Nephron progenitor cell (in vitro differentiated cells): Measurements from ENCODE around the gene SLBP.

ENCODE experiments used
- DNase-seq: peaks from one replicate; pipeline ENCODE4 v3.0.0; 2021
- H3K27ac Mint-ChIP-seq: 2 replicates; pipeline ENCODE4 v1.8.0; 2021; ENCODE audit warnings: mild to moderate bottlenecking, moderate library complexity, mixed read lengths
- H3K27me3 Mint-ChIP-seq: 2 replicates; pipeline ENCODE4 v1.8.0; 2021; ENCODE audit warnings: mild to moderate bottlenecking, low read depth, mixed read lengths; ENCODE audit not compliant: poor library complexity
- H3K36me3 Mint-ChIP-seq: 2 replicates; pipeline ENCODE4 v1.8.0; 2021; ENCODE audit warnings: low read depth, mixed read lengths
- H3K4me1 Mint-ChIP-seq: 2 replicates; pipeline ENCODE4 v1.8.0; 2021; ENCODE audit warnings: mixed read lengths
- H3K4me3 Mint-ChIP-seq: 2 replicates; pipeline ENCODE4 v1.8.0; 2021; ENCODE audit warnings: mild to moderate bottlenecking, moderate library complexity, mixed read lengths
- H3K9me3 Mint-ChIP-seq: 2 replicates; pipeline ENCODE4 v1.8.0; 2021; ENCODE audit warnings: mild to moderate bottlenecking, moderate library complexity, mixed read lengths
- TF ChIP-seq, protein P1 (sequence below): fragments of 200-600 bp; sonication (generic); IDR thresholded peaks from 2 replicates; pipeline ENCODE4 v1.5.0; 2021; ENCODE audit warnings: antibody characterized with exemption

Gene SLBP

GRCh38 chr4:1683261-1683735 lies 28.8 kb downstream of the SLBP start:
- H3K4me3 Mint-ChIP-seq = peak overlapping the region; percentile 81
- peaks cover 15% of the 10 kb centered on the region for H3K4me1 Mint-ChIP-seq
- H3K9me3 Mint-ChIP-seq = peaks cover 15% of the 10 kb centered on the region
- peaks cover 6% of the 10 kb centered on the region for H3K36me3 Mint-ChIP-seq
- TF ChIP-seq, protein P1, sequence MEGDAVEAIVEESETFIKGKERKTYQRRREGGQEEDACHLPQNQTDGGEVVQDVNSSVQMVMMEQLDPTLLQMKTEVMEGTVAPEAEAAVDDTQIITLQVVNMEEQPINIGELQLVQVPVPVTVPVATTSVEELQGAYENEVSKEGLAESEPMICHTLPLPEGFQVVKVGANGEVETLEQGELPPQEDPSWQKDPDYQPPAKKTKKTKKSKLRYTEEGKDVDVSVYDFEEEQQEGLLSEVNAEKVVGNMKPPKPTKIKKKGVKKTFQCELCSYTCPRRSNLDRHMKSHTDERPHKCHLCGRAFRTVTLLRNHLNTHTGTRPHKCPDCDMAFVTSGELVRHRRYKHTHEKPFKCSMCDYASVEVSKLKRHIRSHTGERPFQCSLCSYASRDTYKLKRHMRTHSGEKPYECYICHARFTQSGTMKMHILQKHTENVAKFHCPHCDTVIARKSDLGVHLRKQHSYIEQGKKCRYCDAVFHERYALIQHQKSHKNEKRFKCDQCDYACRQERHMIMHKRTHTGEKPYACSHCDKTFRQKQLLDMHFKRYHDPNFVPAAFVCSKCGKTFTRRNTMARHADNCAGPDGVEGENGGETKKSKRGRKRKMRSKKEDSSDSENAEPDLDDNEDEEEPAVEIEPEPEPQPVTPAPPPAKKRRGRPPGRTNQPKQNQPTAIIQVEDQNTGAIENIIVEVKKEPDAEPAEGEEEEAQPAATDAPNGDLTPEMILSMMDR = no peak
- H3K27ac Mint-ChIP-seq = no peak overlapping the region
- peaks cover 40% of the 10 kb centered on the region for H3K27me3 Mint-ChIP-seq
- no peak for DNase-seq

- DNase-seq = no peak
- peaks cover 19% of the 10 kb centered on the region for H3K4me1 Mint-ChIP-seq
- no peak overlapping the region for H3K27ac Mint-ChIP-seq
- TF ChIP-seq, protein P1 = no peak
- peaks cover 6% of the 10 kb centered on the region for H3K36me3 Mint-ChIP-seq
- peak overlapping the region; percentile 81 for H3K4me3 Mint-ChIP-seq
- H3K27me3 Mint-ChIP-seq = peaks cover 40% of the 10 kb centered on the region
- H3K9me3 Mint-ChIP-seq = peaks cover 15% of the 10 kb centered on the region
Observed at GRCh38 chr4:1682860-1683259, 29.3 kb downstream of the SLBP start.

DNA sequence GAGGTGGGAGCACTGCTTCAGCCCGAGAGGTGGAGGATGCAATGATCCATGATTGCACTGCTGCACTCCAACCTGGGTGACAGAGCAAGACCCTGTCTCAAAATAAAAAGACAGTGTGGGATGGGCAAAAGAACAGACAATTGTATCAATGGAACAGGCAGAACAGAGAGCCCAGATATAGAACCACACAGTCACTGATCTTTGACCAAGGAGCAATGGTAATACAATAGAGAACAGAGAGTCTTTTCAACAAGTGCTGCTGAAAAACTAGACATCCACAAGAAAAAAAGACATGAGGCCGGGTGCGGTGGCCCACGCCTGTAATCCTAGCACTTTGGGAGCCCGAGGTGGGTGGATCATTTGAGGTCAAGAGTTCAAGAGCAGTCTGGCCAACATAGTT lies 33.9 kb downstream of the SLBP start:
- Mint-ChIP-seq H3K27ac (peak overlapping the region; percentile 42), H3K9me3 (peaks cover 15% of the 10 kb centered on the region)

GRCh38 chr4:1676605-1677525 lies 35.3 kb downstream of the SLBP start:
- TF ChIP-seq, protein P1 = no peak
- no peak for DNase-seq
- H3K27ac Mint-ChIP-seq = no peak overlapping the region
- H3K9me3 Mint-ChIP-seq = peaks cover 11% of the 10 kb centered on the region
- H3K36me3 Mint-ChIP-seq = peaks cover 6% of the 10 kb centered on the region
- H3K27me3 Mint-ChIP-seq = peaks cover 26% of the 10 kb centered on the region
- H3K4me1 Mint-ChIP-seq = peaks cover 42% of the 10 kb centered on the region
- peak overlapping the region; percentile 18 for H3K4me3 Mint-ChIP-seq

More for the DNA sequence above, 33.9 kb downstream of the SLBP start:
- H3K4me3 Mint-ChIP-seq = no peak overlapping the region
- H3K36me3 Mint-ChIP-seq = peaks cover 6% of the 10 kb centered on the region
- TF ChIP-seq, protein P1 = no peak
- DNase-seq = no peak
- H3K4me1 Mint-ChIP-seq = peaks cover 49% of the 10 kb centered on the region
- peaks cover 40% of the 10 kb centered on the region for H3K27me3 Mint-ChIP-seq

DNA sequence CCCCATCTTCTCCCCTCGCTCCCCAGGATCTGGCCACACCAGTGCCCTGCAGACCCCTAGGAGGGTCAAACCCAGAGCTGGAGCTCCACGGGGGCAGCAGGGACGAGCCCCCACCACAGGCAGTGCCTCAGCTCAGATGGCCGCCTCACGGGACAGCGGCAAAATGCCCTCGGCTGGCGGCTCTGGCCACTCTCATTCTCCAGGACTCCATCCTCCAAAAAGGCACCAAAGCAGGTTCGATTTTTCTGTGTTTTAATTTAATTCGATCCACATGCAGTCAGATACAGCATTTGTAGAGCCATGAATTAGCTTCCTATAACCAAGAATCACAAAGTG lies 36.3 kb downstream of the SLBP start:
- no peak for DNase-seq
- H3K36me3 Mint-ChIP-seq = peaks cover 6% of the 10 kb centered on the region
- H3K27me3 Mint-ChIP-seq = peaks cover 18% of the 10 kb centered on the region
- TF ChIP-seq, protein P1 = no peak
- peaks cover 42% of the 10 kb centered on the region for H3K4me1 Mint-ChIP-seq
- H3K4me3 Mint-ChIP-seq = no peak overlapping the region
- no peak overlapping the region for H3K27ac Mint-ChIP-seq
- H3K9me3 Mint-ChIP-seq = peaks cover 6% of the 10 kb centered on the region
